22Rv1 (cell line): ENCODE results near the gene CIRBP.

ENCODE experiments used
- CTCF ChIP-seq: fragments of 450-650 bp; IDR thresholded peaks from 2 replicates; pipeline ENCODE4 v1.5.1; 2017; ENCODE audit warnings: mild to moderate bottlenecking
- ZFX ChIP-seq: fragments of 450-650 bp; IDR thresholded peaks from 2 replicates; pipeline ENCODE4 v1.6.1; 2017; ENCODE audit warnings: antibody characterized with exemption, borderline replicate concordance

GRCh38 chr19:1243768-1244692 is 25.1 kb upstream of the CIRBP start:
- TF ChIP-seq CTCF, result peak; percentile 96
- TF ChIP-seq ZFX, result no peak
